MM.1S (cell line): ENCODE data around the gene SORL1-AS1.

Source experiments
- DNase-seq: peaks from one replicate; pipeline ENCODE4 v3.0.0-alpha.2; 2015
- H2AFZ ChIP-seq: fragments of 300-600 bp; sonication (generic); 2 replicates; pipeline ENCODE4 v1.6.0; 2016; ENCODE audit warnings: antibody characterized with exemption, low read length
- H3F3A ChIP-seq: fragments of 300-600 bp; sonication (generic); 2 replicates; pipeline ENCODE4 v1.6.1; 2016; ENCODE audit warnings: mild to moderate bottlenecking, antibody characterized with exemption, low read length, moderate library complexity, mixed read lengths; ENCODE audit not compliant: insufficient read depth
- H3K27ac ChIP-seq: fragments of 300-600 bp; sonication (generic); 2 replicates; pipeline ENCODE4 v1.5.1; 2016; ENCODE audit warnings: mild to moderate bottlenecking, low read length
- H3K27me3 ChIP-seq: fragments of 300-600 bp; sonication (generic); replicated peaks from 2 replicates; pipeline ENCODE4 v1.6.0; 2016; ENCODE audit warnings: low read length; ENCODE audit not compliant: insufficient read depth
- H3K36me3 ChIP-seq: fragments of 300-600 bp; sonication (generic); replicated peaks from 2 replicates; pipeline ENCODE4 v1.6.1; 2016; ENCODE audit warnings: mild to moderate bottlenecking, low read length, mixed read lengths; ENCODE audit not compliant: insufficient read depth
- H3K4me1 ChIP-seq: fragments of 300-600 bp; sonication (generic); 2 replicates; pipeline ENCODE4 v1.6.1; 2016; ENCODE audit warnings: low read length, mixed read lengths
- H3K4me2 ChIP-seq: fragments of 300-600 bp; sonication (generic); 2 replicates; pipeline ENCODE4 v1.6.0; 2016; ENCODE audit warnings: low read depth, low read length
- H3K4me3 ChIP-seq: fragments of 300-600 bp; sonication (generic); 2 replicates; pipeline ENCODE4 v1.5.1; 2016; ENCODE audit warnings: low read length, mixed read lengths
- H3K79me2 ChIP-seq: fragments of 300-600 bp; sonication (generic); 2 replicates; pipeline ENCODE4 v1.6.1; 2016; ENCODE audit warnings: mixed run types, low read length, mixed read lengths
- H3K9ac ChIP-seq: fragments of 300-600 bp; sonication (generic); 2 replicates; pipeline ENCODE4 v1.6.1; 2016; ENCODE audit warnings: low read length, mixed read lengths
- H3K9me2 ChIP-seq: fragments of 300-600 bp; sonication (generic); replicated peaks from 2 replicates; pipeline ENCODE4 v1.6.1; 2016; ENCODE audit warnings: mild to moderate bottlenecking, low read length, mixed read lengths; ENCODE audit not compliant: insufficient read depth
- H3K9me3 ChIP-seq: fragments of 300-600 bp; sonication (generic); replicated peaks from 2 replicates; pipeline ENCODE4 v1.6.1; 2016; ENCODE audit warnings: mild to moderate bottlenecking, low read length, mixed read lengths; ENCODE audit not compliant: insufficient read depth
- H4K20me1 ChIP-seq: fragments of 300-600 bp; sonication (generic); 2 replicates; pipeline ENCODE4 v1.6.1; 2016; ENCODE audit warnings: mild to moderate bottlenecking, low read length, moderate library complexity, mixed read lengths; ENCODE audit not compliant: insufficient read depth
- CTCF ChIP-seq: fragments of 300-600 bp; sonication (generic); IDR thresholded peaks from 2 replicates; pipeline ENCODE4 v1.5.1; 2016; ENCODE audit warnings: antibody characterized with exemption, low read length, mixed read lengths
- EZH2 ChIP-seq: fragments of 300-600 bp; sonication (generic); optimal IDR thresholded peaks from 2 replicates; pipeline ENCODE3; 2017; ENCODE audit warnings: low read depth, mild to moderate bottlenecking, antibody characterized with exemption, low read length, mixed read lengths
- EZH2phosphoT487 ChIP-seq: fragments of 300-600 bp; sonication (generic); IDR thresholded peaks from 2 replicates; pipeline ENCODE4 v1.6.1; 2018; ENCODE audit warnings: antibody characterized with exemption, low read length

SORL1-AS1 gene

GRCh38 chr11:121443688-121444275 is 9.0 kb downstream of the SORL1-AS1 start:
- H3K4me3 ChIP-seq: no peak overlapping the region
- H3F3A ChIP-seq: no peaks in the 10 kb centered on the region
- TF ChIP-seq EZH2phosphoT487: no peak
- TF ChIP-seq EZH2: no peak
- no peak for TF ChIP-seq CTCF
- H3K4me1 ChIP-seq: no peaks in the 10 kb centered on the region
- no peaks in the 10 kb centered on the region for H3K9me2 ChIP-seq
- H3K9ac ChIP-seq: no peak overlapping the region
- no peaks in the 10 kb centered on the region for H3K79me2 ChIP-seq
- no peaks in the 10 kb centered on the region for H4K20me1 ChIP-seq
- no peak overlapping the region for H3K4me2 ChIP-seq
- DNase-seq: no peak
- no peak overlapping the region for H2AFZ ChIP-seq
- no peaks in the 10 kb centered on the region for H3K9me3 ChIP-seq
- H3K27me3 ChIP-seq: no peaks in the 10 kb centered on the region
- H3K27ac ChIP-seq: no peak overlapping the region
- no peaks in the 10 kb centered on the region for H3K36me3 ChIP-seq

GRCh38 chr11:121441521-121441920 is 11.2 kb downstream of the SORL1-AS1 start:
- H3K9me3 ChIP-seq: no peaks in the 10 kb centered on the region
- H3K27ac ChIP-seq: no peak overlapping the region
- TF ChIP-seq EZH2: no peak
- no peak for TF ChIP-seq EZH2phosphoT487
- TF ChIP-seq CTCF: no peak
- H3K4me3 ChIP-seq: no peak overlapping the region
- no peak for DNase-seq
- no peak overlapping the region for H2AFZ ChIP-seq
- H3K27me3 ChIP-seq: no peaks in the 10 kb centered on the region
- H3K4me1 ChIP-seq: no peaks in the 10 kb centered on the region
- no peak overlapping the region for H3K9ac ChIP-seq
- no peaks in the 10 kb centered on the region for H4K20me1 ChIP-seq
- H3K4me2 ChIP-seq: no peak overlapping the region
- H3K36me3 ChIP-seq: no peaks in the 10 kb centered on the region
- H3K9me2 ChIP-seq: no peaks in the 10 kb centered on the region
- no peaks in the 10 kb centered on the region for H3F3A ChIP-seq
- H3K79me2 ChIP-seq: no peaks in the 10 kb centered on the region

GRCh38 chr11:121439759-121440158 is 13.0 kb downstream of the SORL1-AS1 start:
- H3K9me2 ChIP-seq: no peaks in the 10 kb centered on the region
- H3K4me3 ChIP-seq: no peak overlapping the region
- no peak overlapping the region for H3K4me2 ChIP-seq
- no peak for DNase-seq
- H2AFZ ChIP-seq: no peak overlapping the region
- no peak overlapping the region for H3K9ac ChIP-seq
- no peak for TF ChIP-seq CTCF
- TF ChIP-seq EZH2: no peak
- TF ChIP-seq EZH2phosphoT487: no peak
- H3K27me3 ChIP-seq: no peaks in the 10 kb centered on the region
- no peaks in the 10 kb centered on the region for H3F3A ChIP-seq
- H3K79me2 ChIP-seq: no peaks in the 10 kb centered on the region
- no peaks in the 10 kb centered on the region for H3K9me3 ChIP-seq
- no peaks in the 10 kb centered on the region for H4K20me1 ChIP-seq
- no peak overlapping the region for H3K27ac ChIP-seq
- H3K4me1 ChIP-seq: no peaks in the 10 kb centered on the region
- no peaks in the 10 kb centered on the region for H3K36me3 ChIP-seq
